SH-SY5Y (cell line): Measurements from ENCODE around the gene HS3ST5.

ENCODE experiments used
- GATA2 ChIP-seq: IDR thresholded peaks from 2 replicates; pipeline ENCODE4 v1.6.1; 2011; ENCODE audit warnings: mild to moderate bottlenecking, low read depth, low read length
- GATA3 ChIP-seq: IDR thresholded peaks from 2 replicates; pipeline ENCODE4 v1.6.1; 2011; ENCODE audit warnings: low read depth, mild to moderate bottlenecking, low read length, moderate library complexity

DNA sequence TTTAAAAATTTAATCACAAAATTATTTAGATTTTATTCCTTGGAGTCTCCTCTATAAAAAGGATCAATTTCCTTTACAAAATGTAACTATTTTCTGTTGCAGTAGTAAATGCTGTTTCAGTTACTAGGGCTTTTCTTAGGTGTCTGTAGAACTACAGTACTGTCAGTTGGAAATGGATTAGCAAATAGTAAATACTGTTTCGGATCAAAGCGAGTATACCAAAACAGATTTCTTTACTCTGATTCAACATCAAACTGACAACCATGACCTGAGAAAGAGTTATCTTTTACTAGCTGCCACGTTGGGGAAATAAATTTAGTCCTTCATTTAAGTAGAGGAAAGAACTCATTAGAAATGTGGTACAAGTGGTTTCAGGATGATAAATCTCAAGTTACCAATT is 172.5 kb downstream of the HS3ST5 start:
- TF ChIP-seq GATA2: no peak
- TF ChIP-seq GATA3: no peak
